Kidney capillary endothelial cell (primary cell): ENCODE results near the gene WNT4.
A peak's percentile ranks its signal among the peaks of the same experiment; 100 is the strongest.

Source experiments
- DNase-seq: peaks from one replicate; pipeline ENCODE4 v3.0.0-alpha.2; 2018; ENCODE audit warnings: low spot score

WNT4 gene

GRCh38 chr1:22163564-22163963 is 20.7 kb upstream of the WNT4 start:
- DNase-seq: no peak

GRCh38 chr1:22163137-22163536 is 20.2 kb upstream of the WNT4 start:
- no peak for DNase-seq

- DNase-seq: no peak
These were observed 17.0 kb upstream of the WNT4 start for GRCh38 chr1:22159891-22160290.

GRCh38 chr1:22158654-22159053 is 15.8 kb upstream of the WNT4 start:
- DNase-seq: no peak

GRCh38 chr1:22157359-22157966 is 14.6 kb upstream of the WNT4 start:
- DNase-seq: no peak

GRCh38 chr1:22155517-22155916 is 12.6 kb upstream of the WNT4 start:
- DNase-seq: no peak

- no peak for DNase-seq
These were observed 11.7 kb upstream of the WNT4 start for GRCh38 chr1:22154626-22155025.

- no peak for DNase-seq
These were observed 11.0 kb upstream of the WNT4 start for GRCh38 chr1:22153660-22154437.

- DNase-seq: no peak
These were observed 8.0 kb upstream of the WNT4 start for GRCh38 chr1:22150923-22151322.

GRCh38 chr1:22142315-22143064 is 407 bp downstream of the WNT4 start:
- DNase-seq: peak; percentile 18

- DNase-seq: no peak
These were observed 1.2 kb downstream of the WNT4 start for GRCh38 chr1:22141554-22142314.

GRCh38 chr1:22140694-22141093 is 2.2 kb downstream of the WNT4 start:
- no peak for DNase-seq

- DNase-seq: no peak
These were observed 3.1 kb downstream of the WNT4 start for GRCh38 chr1:22139817-22140216.

GRCh38 chr1:22139066-22139594 is 3.8 kb downstream of the WNT4 start:
- DNase-seq: no peak

GRCh38 chr1:22137004-22137720 is 5.7 kb downstream of the WNT4 start:
- no peak for DNase-seq

GRCh38 chr1:22133931-22134324 is 9.0 kb downstream of the WNT4 start:
- no peak for DNase-seq

GRCh38 chr1:22133247-22133930 is 9.5 kb downstream of the WNT4 start:
- DNase-seq: no peak

- DNase-seq: peak; percentile 68
These were observed 10.2 kb downstream of the WNT4 start for GRCh38 chr1:22132517-22133235.

GRCh38 chr1:22131875-22132486 is 10.9 kb downstream of the WNT4 start:
- peak; percentile 57 for DNase-seq

GRCh38 chr1:22131062-22131461 is 11.8 kb downstream of the WNT4 start:
- DNase-seq: no peak
